Spleen (tissue), 7 donors: Measurements from ENCODE around the gene SYNGR2.

Experiments used
- POLR2A ChIP-seq, 3 donors: fragments of 450-650 bp; IDR thresholded peaks; one replicate each; pipeline ENCODE4 v1.5.1; 2017; ENCODE audit warnings: antibody characterized with exemption in 3 of 3, mild to moderate bottlenecking in 1 of 3
- TF ChIP-seq, protein P1 (sequence below), 11 experiments: fragments of 200-600 bp in 7 of 11; fragments of 450-650 bp in 4 of 11; sonication (generic) in 4 of 11; IDR thresholded peaks in 8 of 11; conservative IDR thresholded peaks in 3 of 11; 1 replicate in 7 of 11; 2 replicates in 4 of 11; pipeline versions ENCODE4 v1.4.0 to v1.8.0; 2016 to 2021; ENCODE audit warnings: antibody characterized with exemption in 11 of 11, inconsistent platforms in 4 of 11, mild to moderate bottlenecking in 1 of 11
- donor health status: DM: no; HTN: no; CAD: no; lungs with moderate emphysema.
- donor health status: DM: no; HTN: no; CAD: no.
- donor health status: DM: no; HTN: no; CAD: no.

DNA sequence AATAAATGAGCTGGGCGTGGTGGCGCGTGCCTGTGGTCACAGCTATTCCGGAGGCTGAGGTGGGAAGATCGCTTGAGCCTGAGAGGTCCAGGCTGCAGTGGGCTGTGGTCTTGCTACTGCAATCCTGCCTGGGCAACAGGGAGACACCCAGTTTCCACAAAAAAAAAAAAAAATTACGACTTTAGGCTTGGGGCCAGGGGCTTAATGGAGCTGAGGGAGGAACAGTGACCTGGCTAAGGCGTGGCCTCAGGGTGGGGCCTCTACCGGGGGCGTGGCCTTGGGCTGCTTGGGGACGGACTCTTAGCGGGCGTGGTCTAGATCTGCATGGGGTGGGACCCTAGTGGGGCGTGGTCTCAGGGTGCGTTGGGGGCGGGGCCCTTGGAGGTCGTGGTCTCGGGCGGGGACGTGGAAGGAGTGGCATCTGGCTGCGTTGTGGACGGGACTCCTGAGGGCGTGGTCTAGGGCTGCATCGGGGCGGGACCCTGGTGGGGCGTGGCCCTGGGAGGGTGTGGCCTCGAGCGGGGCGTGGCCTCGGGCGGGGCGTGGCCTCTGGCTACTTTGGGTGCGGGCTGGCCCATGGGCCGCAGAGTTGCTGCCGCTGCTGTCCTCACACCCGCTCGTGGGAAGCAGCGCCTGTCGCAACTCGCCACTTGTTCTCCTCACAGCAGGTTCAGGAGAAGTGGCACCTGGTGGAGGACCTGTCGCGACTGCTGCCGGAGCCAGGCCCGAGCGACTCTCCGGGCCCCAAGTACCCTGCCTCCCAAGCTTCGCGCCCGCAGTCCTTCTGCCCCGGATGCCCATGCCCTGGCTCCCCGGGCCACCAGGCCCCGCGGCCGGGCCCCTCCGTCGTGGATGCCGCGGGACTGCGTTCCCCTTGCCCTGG lies 28.0 kb upstream of the SYNGR2 start:
- TF ChIP-seq POLR2A (IDR thresholded peaks at IDR 0.05): peak in 1 of 3 donors; percentile 16
- TF ChIP-seq, protein P1, sequence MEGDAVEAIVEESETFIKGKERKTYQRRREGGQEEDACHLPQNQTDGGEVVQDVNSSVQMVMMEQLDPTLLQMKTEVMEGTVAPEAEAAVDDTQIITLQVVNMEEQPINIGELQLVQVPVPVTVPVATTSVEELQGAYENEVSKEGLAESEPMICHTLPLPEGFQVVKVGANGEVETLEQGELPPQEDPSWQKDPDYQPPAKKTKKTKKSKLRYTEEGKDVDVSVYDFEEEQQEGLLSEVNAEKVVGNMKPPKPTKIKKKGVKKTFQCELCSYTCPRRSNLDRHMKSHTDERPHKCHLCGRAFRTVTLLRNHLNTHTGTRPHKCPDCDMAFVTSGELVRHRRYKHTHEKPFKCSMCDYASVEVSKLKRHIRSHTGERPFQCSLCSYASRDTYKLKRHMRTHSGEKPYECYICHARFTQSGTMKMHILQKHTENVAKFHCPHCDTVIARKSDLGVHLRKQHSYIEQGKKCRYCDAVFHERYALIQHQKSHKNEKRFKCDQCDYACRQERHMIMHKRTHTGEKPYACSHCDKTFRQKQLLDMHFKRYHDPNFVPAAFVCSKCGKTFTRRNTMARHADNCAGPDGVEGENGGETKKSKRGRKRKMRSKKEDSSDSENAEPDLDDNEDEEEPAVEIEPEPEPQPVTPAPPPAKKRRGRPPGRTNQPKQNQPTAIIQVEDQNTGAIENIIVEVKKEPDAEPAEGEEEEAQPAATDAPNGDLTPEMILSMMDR (IDR thresholded peaks at IDR 0.05 in 8 of 11, conservative IDR thresholded peaks at IDR 0.05 in 3 of 11): peak in 3 of 11 experiments; percentile 13 to 25 (median 24)
